ENCODE data around the gene TAF13. TPM values are rescaled to one million over a fixed set of nuclear protein-coding genes. Genes with fewer than 3 reads are reported as not detected.
A peak's percentile ranks its signal among the peaks of the same experiment; 100 is the strongest.

TAF13 gene
- total and polyA plus RNA-seq, 9 of the 15 experiments (the other 6 are each of a cell fraction or from before 2014, with no cell fraction given): 14.9 to 77.2 (median 38.7) TPM

- peak in 1 of 2 experiments; percentile 68; a peak in 2 of 4 replicates for TF ChIP-seq ZNF639 (CRISPR knock-in tag; conservative IDR thresholded peaks at IDR 0.05 in 1 of 2, IDR thresholded peaks at IDR 0.05 in 1 of 2)
- TF ChIP-seq ZNF696 (CRISPR knock-in tag; conservative IDR thresholded peaks at IDR 0.05): no peak
- TF ChIP-seq KAT2B (IDR thresholded peaks at IDR 0.05; ENCODE audit: low read depth, low read length): no peak
- no peak for TF ChIP-seq ZNF212 (CRISPR knock-in tag; IDR thresholded peaks at IDR 0.05)
- peak; percentile 86 for TF ChIP-seq SMAD1 (IDR thresholded peaks at IDR 0.05; ENCODE audit: low read depth, low read length, partially characterized antibody)
- TF ChIP-seq CAMTA2 (CRISPR knock-in tag; conservative IDR thresholded peaks at IDR 0.05): 0 out of 2 replicates have a peak, but pooled peaks have one; percentile 29
- no peak for TF ChIP-seq YBX1 (IDR thresholded peaks at IDR 0.05)
- no peak for TF ChIP-seq CHD4 (IDR thresholded peaks at IDR 0.05; ENCODE audit: insufficient read depth, insufficient replicate concordance, low read depth, low read length, poor library complexity, severe bottlenecking)
- no peak for TF ChIP-seq ZFP91 (CRISPR knock-in tag; IDR thresholded peaks at IDR 0.05)
- no peak for TF ChIP-seq NFATC3 (IDR thresholded peaks at IDR 0.05)
- peak in 1 of 2 experiments; percentile 80; a peak in 2 of 3 replicates for TF ChIP-seq CBX3 (IDR thresholded peaks at IDR 0.05; ENCODE audit: borderline replicate concordance in 1 of 2, low read length in 2 of 2)
- TF ChIP-seq ZBTB49 (CRISPR knock-in tag; IDR thresholded peaks at IDR 0.05; ENCODE audit: borderline replicate concordance): 0 out of 2 replicates have a peak, but pooled peaks have one; percentile 76
- TF ChIP-seq OTX1 (CRISPR knock-in tag; IDR thresholded peaks at IDR 0.05): no peak
- 0 out of 4 replicates have a peak, but pooled peaks of 1 of the 2 experiments have one; percentile 33 for TF ChIP-seq UBTF (IDR thresholded peaks at IDR 0.05; ENCODE audit: borderline replicate concordance in 1 of 2, low read depth in 2 of 2, low read length in 2 of 2)
- no peak for TF ChIP-seq STAT5B (CRISPR knock-in tag; IDR thresholded peaks at IDR 0.05)
- TF ChIP-seq TOE1 (IDR thresholded peaks at IDR 0.05; ENCODE audit: borderline replicate concordance): peak; percentile 95; the same call in 1 of the 2 replicates
- TF ChIP-seq TOE1 (CRISPR knock-in tag; IDR thresholded peaks at IDR 0.05; ENCODE audit: borderline replicate concordance, low read depth): no peak; the same call in none of the 2 replicates
- TF ChIP-seq ILF3 (IDR thresholded peaks at IDR 0.05; ENCODE audit: borderline replicate concordance): no peak
Observed at GRCh38 chr1:109090196-109091077, 14.6 kb upstream of the TAF13 start, which contains the start of gene TMEM167B (continued).
